Fibroblast of villous mesenchyme (primary cell): ENCODE data around the gene IL7R. TPM values are rescaled to one million over a fixed set of nuclear protein-coding genes. Genes with fewer than 3 reads are reported as not detected.

ENCODE experiments used
- DNase-seq: peaks from one replicate; pipeline ENCODE4 v3.0.0-alpha.2; 2010; ENCODE audit warnings: low read depth
- H3K4me3 ChIP-seq: 2 replicates; pipeline ENCODE4 v1.5.1; 2011; ENCODE audit warnings: low read depth, mild to moderate bottlenecking, low read length
- CTCF ChIP-seq: IDR thresholded peaks from 2 replicates; pipeline ENCODE4 v1.5.1; 2012; ENCODE audit warnings: low read depth, mild to moderate bottlenecking, low read length; ENCODE audit not compliant: insufficient read depth
- total RNA-seq: library from RNA; depleted of rRNA; stranded (reverse); fragments of >200 nt; gene quantifications from 2 replicates; pipeline ENCODE4 v1.2.3, GENCODE V29; 2012

IL7R gene
- total RNA-seq, 1 donor = 74.7 TPM

GRCh38 chr5:35826554-35826953, 30.1 kb upstream of the IL7R start:
- no peak overlapping the region for H3K4me3 ChIP-seq
- no peak for DNase-seq
- no peak for TF ChIP-seq CTCF

GRCh38 chr5:35828082-35828598, 28.6 kb upstream of the IL7R start:
- no peak for DNase-seq
- H3K4me3 ChIP-seq = no peak overlapping the region
- TF ChIP-seq CTCF = no peak

- DNase-seq = peak; percentile 42
- TF ChIP-seq CTCF = no peak
These were observed 26.1 kb upstream of the IL7R start for GRCh38 chr5:35830587-35830986.

GRCh38 chr5:35832762-35833161, 23.9 kb upstream of the IL7R start:
- DNase-seq = no peak
- no peak overlapping the region for H3K4me3 ChIP-seq
- no peak for TF ChIP-seq CTCF

More at GRCh38 chr5:35830587-35830986, 26.1 kb upstream of the IL7R start:
- H3K4me3 ChIP-seq = no peak overlapping the region

- no peak for DNase-seq
- H3K4me3 ChIP-seq = no peak overlapping the region
- no peak for TF ChIP-seq CTCF
These were observed 23.5 kb upstream of the IL7R start for GRCh38 chr5:35833224-35833623.

GRCh38 chr5:35835796-35836742, 20.6 kb upstream of the IL7R start:
- no peak for TF ChIP-seq CTCF
- no peak overlapping the region for H3K4me3 ChIP-seq
- no peak for DNase-seq
